Epidermal melanocyte (primary cell): ENCODE data around the gene MLLT10.

ENCODE experiments used
- DNase-seq: peaks from one replicate; pipeline ENCODE4 v3.0.0; 2011; ENCODE audit warnings: low spot score; ENCODE audit not compliant: insufficient read length

The MLLT10 gene

GRCh38 chr10:21533467-21534279 is at the start of gene MLLT10:
Gene MLLT10, plus strand, starts transcription at chr10:21534232. Its CDS starts 413 bp downstream, at chr10:21534645.
- DNase-seq, result peak; percentile 85

GRCh38 chr10:21487416-21488180 is 46.4 kb upstream of the MLLT10 start:
- no peak for DNase-seq

GRCh38 chr10:21488246-21488956 is 45.6 kb upstream of the MLLT10 start:
- no peak for DNase-seq

GRCh38 chr10:21488957-21489446 is 45.0 kb upstream of the MLLT10 start:
- DNase-seq, result no peak

GRCh38 chr10:21490028-21490710 is 43.9 kb upstream of the MLLT10 start:
- DNase-seq, result no peak

GRCh38 chr10:21490711-21491105 is 43.3 kb upstream of the MLLT10 start:
- no peak for DNase-seq

- no peak for DNase-seq
Observed at GRCh38 chr10:21492421-21492820, 41.6 kb upstream of the MLLT10 start.

GRCh38 chr10:21493784-21494183 is 40.2 kb upstream of the MLLT10 start:
- DNase-seq, result no peak

- DNase-seq, result no peak
Observed at GRCh38 chr10:21494191-21495001, 39.6 kb upstream of the MLLT10 start.

- DNase-seq, result peak; percentile 16
Observed at GRCh38 chr10:21495002-21495751, 38.9 kb upstream of the MLLT10 start.

GRCh38 chr10:21495752-21496342 is 38.2 kb upstream of the MLLT10 start:
- peak; percentile 90 for DNase-seq

GRCh38 chr10:21496343-21497176 is 37.5 kb upstream of the MLLT10 start:
- no peak for DNase-seq

GRCh38 chr10:21497177-21497807 is 36.7 kb upstream of the MLLT10 start:
- DNase-seq, result peak; percentile 85

- no peak for DNase-seq
Observed at GRCh38 chr10:21498377-21498776, 35.7 kb upstream of the MLLT10 start.

GRCh38 chr10:21498986-21499385 is 35.0 kb upstream of the MLLT10 start:
- no peak for DNase-seq

- DNase-seq, result no peak
Observed at GRCh38 chr10:21499701-21500577, 34.1 kb upstream of the MLLT10 start.

GRCh38 chr10:21500578-21500910 is 33.5 kb upstream of the MLLT10 start:
- DNase-seq, result no peak
